ENCODE results near the gene LMX1A.

The LMX1A gene

GRCh38 chr1:165174491-165174890 lies 182.0 kb downstream of the LMX1A start:
- no CpG with 5 or more reads among the region's 4 CpGs for whole genome bisulfite sequencing (ENCODE audit: extremely low coverage, insufficient coverage, insufficient read length)
- Histone ChIP-seq H3K18ac (ENCODE audit: low read length) (no peak overlapping the region), H4K12ac (ENCODE audit: low read depth, low read length) (no peak overlapping the region), H3K14ac (ENCODE audit: low read length) (no peak overlapping the region), H2BK12ac (ENCODE audit: low read length) (no peak overlapping the region), H4K91ac (ENCODE audit: low read depth, low read length) (no peak overlapping the region), H3K23ac (ENCODE audit: low read length) (no peak overlapping the region), H2BK120ac (ENCODE audit: insufficient read depth, low read length, poor library complexity) (no peak overlapping the region), H3K4me2 (ENCODE audit: low read length) (no peak overlapping the region), H3K27me3 (ENCODE audit: insufficient read depth, low read length) (no peaks in the 10 kb centered on the region), H2BK5ac (ENCODE audit: low read depth, low read length, poor library complexity) (no peak overlapping the region), H2AK5ac (ENCODE audit: low read length) (no peak overlapping the region), H3K79me2 (ENCODE audit: control insufficient read depth, insufficient read depth, low read length, poor library complexity) (no peaks in the 10 kb centered on the region), H3K9ac (ENCODE audit: low read length) (no peak overlapping the region), H3K4me3 (ENCODE audit: low read depth, low read length) (no peak overlapping the region), H3K27ac (ENCODE audit: low read depth, low read length) (no peak overlapping the region), H2AFZ (ENCODE audit: insufficient read depth, low read length, poor library complexity) (no peak overlapping the region), H3K4ac (ENCODE audit: low read depth, low read length) (no peak overlapping the region), H3K9me3 (ENCODE audit: insufficient read depth, low read depth, low read length) (no peaks in the 10 kb centered on the region), H3K79me1 (ENCODE audit: low read length) (no peaks in the 10 kb centered on the region), H3K36me3 (ENCODE audit: control insufficient read depth in 1 of 2, insufficient read depth in 2 of 2, low read length in 2 of 2) (no peaks in the 10 kb centered on the region), H4K8ac (ENCODE audit: low read depth, low read length) (no peak overlapping the region), H3K4me1 (ENCODE audit: control insufficient read depth in 1 of 2, insufficient read depth in 2 of 2, low read length in 2 of 2) (peaks cover 0 to 4% of the 10 kb centered on the region in 2 experiments)
- no peak for DNase-seq

GRCh38 chr1:165173818-165174217 lies 182.7 kb downstream of the LMX1A start:
- no peak overlapping the region for H4K8ac ChIP-seq (ENCODE audit: low read depth, low read length)
- H3K27ac ChIP-seq (ENCODE audit: low read depth, low read length), result no peak overlapping the region

DNA sequence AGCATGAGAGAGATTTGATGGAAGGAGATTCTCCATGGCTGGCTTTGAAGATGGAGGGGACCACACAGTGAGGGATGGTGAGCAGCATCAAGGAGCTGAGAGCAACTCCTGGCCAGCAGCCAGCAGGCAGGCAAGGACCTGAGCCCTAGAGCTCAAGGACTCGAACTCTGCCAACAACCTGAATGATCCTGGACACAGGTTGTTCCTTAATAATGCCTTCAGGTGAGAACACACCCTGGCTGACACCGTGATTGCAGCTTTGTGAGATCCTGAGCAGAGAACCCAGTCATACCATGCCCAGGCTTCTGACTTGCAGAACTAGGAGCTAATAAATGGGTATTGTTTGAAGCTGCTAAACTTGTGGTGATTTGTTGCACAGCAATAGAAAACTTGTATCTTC lies 183.1 kb downstream of the LMX1A start:
- Histone ChIP-seq H3K79me1 (ENCODE audit: low read length) (no peaks in the 10 kb centered on the region), H3K18ac (ENCODE audit: low read length) (no peak overlapping the region), H3K9me3 (ENCODE audit: insufficient read depth, low read depth, low read length) (no peaks in the 10 kb centered on the region), H4K12ac (ENCODE audit: low read depth, low read length) (no peak overlapping the region), H2BK12ac (ENCODE audit: low read length) (no peak overlapping the region), H4K91ac (ENCODE audit: low read depth, low read length) (no peak overlapping the region), H3K4me2 (ENCODE audit: low read length) (no peak overlapping the region), H3K4me3 (ENCODE audit: low read depth, low read length) (no peak overlapping the region), H2AK5ac (ENCODE audit: low read length) (no peak overlapping the region), H3K27me3 (ENCODE audit: insufficient read depth, low read length) (no peaks in the 10 kb centered on the region), H3K4ac (ENCODE audit: low read depth, low read length) (no peak overlapping the region), H3K4me1 (ENCODE audit: control insufficient read depth in 1 of 2, insufficient read depth in 2 of 2, low read length in 2 of 2) (peaks cover 0 to 11% of the 10 kb centered on the region in 2 experiments), H4K8ac (ENCODE audit: low read depth, low read length) (no peak overlapping the region), H3K27ac (ENCODE audit: low read depth, low read length) (no peak overlapping the region), H3K9ac (ENCODE audit: low read length) (no peak overlapping the region), H3K79me2 (ENCODE audit: control insufficient read depth, insufficient read depth, low read length, poor library complexity) (no peaks in the 10 kb centered on the region), H2AFZ (ENCODE audit: insufficient read depth, low read length, poor library complexity) (no peak overlapping the region), H3K14ac (ENCODE audit: low read length) (no peak overlapping the region), H2BK120ac (ENCODE audit: insufficient read depth, low read length, poor library complexity) (no peak overlapping the region), H3K36me3 (ENCODE audit: control insufficient read depth in 1 of 2, insufficient read depth in 2 of 2, low read length in 2 of 2) (no peaks in the 10 kb centered on the region), H3K23ac (ENCODE audit: low read length) (no peak overlapping the region), H2BK5ac (ENCODE audit: low read depth, low read length, poor library complexity) (no peak overlapping the region)
- WGBS (ENCODE audit: extremely low coverage, insufficient coverage, insufficient read length), result no CpG with 5 or more reads among the region's 2 CpGs
- no peak for DNase-seq

More at GRCh38 chr1:165173818-165174217, 182.7 kb downstream of the LMX1A start:
- H2BK5ac ChIP-seq (ENCODE audit: low read depth, low read length, poor library complexity), result no peak overlapping the region
- H3K9me3 ChIP-seq (ENCODE audit: insufficient read depth, low read depth, low read length), result no peaks in the 10 kb centered on the region
- H3K79me2 ChIP-seq (ENCODE audit: control insufficient read depth, insufficient read depth, low read length, poor library complexity), result no peaks in the 10 kb centered on the region
- H3K23ac ChIP-seq (ENCODE audit: low read length), result no peak overlapping the region
- WGBS (ENCODE audit: extremely low coverage, insufficient coverage, insufficient read length), result no CpG with 5 or more reads among the region's 4 CpGs
- no peak overlapping the region for H3K4me3 ChIP-seq (ENCODE audit: low read depth, low read length)
- no peaks in the 10 kb centered on the region for H3K27me3 ChIP-seq (ENCODE audit: insufficient read depth, low read length)
- no peak overlapping the region for H2BK12ac ChIP-seq (ENCODE audit: low read length)
- no peak overlapping the region for H3K4me2 ChIP-seq (ENCODE audit: low read length)
- no peak overlapping the region for H3K4ac ChIP-seq (ENCODE audit: low read depth, low read length)
- no peaks in the 10 kb centered on the region for H3K36me3 ChIP-seq (ENCODE audit: control insufficient read depth in 1 of 2, insufficient read depth in 2 of 2, low read length in 2 of 2)
- DNase-seq, result no peak
- no peak overlapping the region for H2AFZ ChIP-seq (ENCODE audit: insufficient read depth, low read length, poor library complexity)
- H3K79me1 ChIP-seq (ENCODE audit: low read length), result no peaks in the 10 kb centered on the region
- no peak overlapping the region for H3K14ac ChIP-seq (ENCODE audit: low read length)
- no peak overlapping the region for H3K18ac ChIP-seq (ENCODE audit: low read length)
- H2BK120ac ChIP-seq (ENCODE audit: insufficient read depth, low read length, poor library complexity), result no peak overlapping the region
- H2AK5ac ChIP-seq (ENCODE audit: low read length), result no peak overlapping the region
- no peak overlapping the region for H4K91ac ChIP-seq (ENCODE audit: low read depth, low read length)
- H3K9ac ChIP-seq (ENCODE audit: low read length), result no peak overlapping the region
- peaks cover 0 to 7% of the 10 kb centered on the region in 2 experiments for H3K4me1 ChIP-seq (ENCODE audit: control insufficient read depth in 1 of 2, insufficient read depth in 2 of 2, low read length in 2 of 2)
- no peak overlapping the region for H4K12ac ChIP-seq (ENCODE audit: low read depth, low read length)

GRCh38 chr1:165172666-165173065 lies 183.8 kb downstream of the LMX1A start:
- H3K9me3 ChIP-seq (ENCODE audit: insufficient read depth, low read depth, low read length), result no peaks in the 10 kb centered on the region
- H2AK5ac ChIP-seq (ENCODE audit: low read length), result no peak overlapping the region
- H4K91ac ChIP-seq (ENCODE audit: low read depth, low read length), result no peak overlapping the region
- H3K14ac ChIP-seq (ENCODE audit: low read length), result no peak overlapping the region
- H2BK12ac ChIP-seq (ENCODE audit: low read length), result no peak overlapping the region
- H3K27ac ChIP-seq (ENCODE audit: low read depth, low read length), result no peak overlapping the region
- H3K4me3 ChIP-seq (ENCODE audit: low read depth, low read length), result no peak overlapping the region
- no peak overlapping the region for H4K8ac ChIP-seq (ENCODE audit: low read depth, low read length)
- H2BK5ac ChIP-seq (ENCODE audit: low read depth, low read length, poor library complexity), result no peak overlapping the region
- H3K36me3 ChIP-seq (ENCODE audit: control insufficient read depth in 1 of 2, insufficient read depth in 2 of 2, low read length in 2 of 2), result no peaks in the 10 kb centered on the region
- peaks cover 0 to 13% of the 10 kb centered on the region in 2 experiments for H3K4me1 ChIP-seq (ENCODE audit: control insufficient read depth in 1 of 2, insufficient read depth in 2 of 2, low read length in 2 of 2)
- no peak overlapping the region for H3K9ac ChIP-seq (ENCODE audit: low read length)
- WGBS (ENCODE audit: extremely low coverage, insufficient coverage, insufficient read length), result no CpG with 5 or more reads among the region's 2 CpGs
- no peaks in the 10 kb centered on the region for H3K79me1 ChIP-seq (ENCODE audit: low read length)
- H3K27me3 ChIP-seq (ENCODE audit: insufficient read depth, low read length), result no peaks in the 10 kb centered on the region
- no peak overlapping the region for H3K23ac ChIP-seq (ENCODE audit: low read length)
- H2AFZ ChIP-seq (ENCODE audit: insufficient read depth, low read length, poor library complexity), result no peak overlapping the region
- H3K4ac ChIP-seq (ENCODE audit: low read depth, low read length), result no peak overlapping the region
- DNase-seq, result no peak
- H3K4me2 ChIP-seq (ENCODE audit: low read length), result no peak overlapping the region
- no peak overlapping the region for H4K12ac ChIP-seq (ENCODE audit: low read depth, low read length)
- no peak overlapping the region for H2BK120ac ChIP-seq (ENCODE audit: insufficient read depth, low read length, poor library complexity)
- H3K18ac ChIP-seq (ENCODE audit: low read length), result no peak overlapping the region
- no peaks in the 10 kb centered on the region for H3K79me2 ChIP-seq (ENCODE audit: control insufficient read depth, insufficient read depth, low read length, poor library complexity)

All from trophoblast cell (in vitro differentiated cells and primary cell).